PC-3 (cell line): ENCODE data around the gene RINT1. TPM values are rescaled to one million over a fixed set of nuclear protein-coding genes. Genes with fewer than 3 reads are reported as not detected.

Experiments used
- ATAC-seq: fragments of 200-7000 bp; cut with Tn5 transposase; 2 replicates; pipeline ENCODE4 v1.9.1; 2020; ENCODE audit warnings: mild to moderate bottlenecking, moderate library complexity
- BruUV-seq: library from RNA; stranded (reverse); fragments of 400-500 nt; replicated peaks from 2 replicates; lab custom pipeline; 2021; lab: Mats Ljungman, UMichigan
- CTCF ChIA-PET: fragments of 300-600 bp; sonication (Branson Sonifier 250); formaldehyde crosslinking; loops from one replicate; lab custom pipeline; 2022; ENCODE audit warnings: antibody characterized with exemption; lab: Charles Lee
- POLR2A ChIA-PET: fragments of 300-600 bp; sonication (Branson Sonifier 250); formaldehyde crosslinking; loops from one replicate; lab custom pipeline; 2022; ENCODE audit warnings: antibody characterized with exemption; ENCODE audit not compliant: unreplicated experiment; lab: Charles Lee
- DNase-seq: peaks from one replicate; pipeline ENCODE4 v3.0.0-alpha.2; 2015
- H2AFZ ChIP-seq: fragments of 300-600 bp; sonication (generic); 2 replicates; pipeline ENCODE4 v1.6.0; 2016; ENCODE audit warnings: antibody characterized with exemption, low read length
- H3F3A ChIP-seq: fragments of 300-600 bp; sonication (generic); one replicate; pipeline ENCODE4 v1.6.0; 2017; ENCODE audit warnings: antibody characterized with exemption, low read length, control low read depth, mild to moderate bottlenecking; ENCODE audit not compliant: unreplicated experiment
- H3K27ac ChIP-seq: fragments of 300-600 bp; sonication (generic); 2 replicates; pipeline ENCODE4 v1.5.1; 2016; ENCODE audit warnings: mild to moderate bottlenecking, low read length
- H3K27me3 ChIP-seq: fragments of 300-600 bp; sonication (generic); 2 replicates; pipeline ENCODE4 v1.6.1; 2016; ENCODE audit warnings: low read length, mixed read lengths
- H3K36me3 ChIP-seq: fragments of 300-600 bp; sonication (generic); 2 replicates; pipeline ENCODE4 v1.6.1; 2016; ENCODE audit warnings: low read depth, mixed run types, low read length, mixed read lengths
- H3K4me1 ChIP-seq: fragments of 300-600 bp; sonication (generic); 2 replicates; pipeline ENCODE4 v1.5.1; 2016; ENCODE audit warnings: low read length; ENCODE audit not compliant: insufficient read depth
- H3K4me2 ChIP-seq: fragments of 300-600 bp; sonication (generic); 2 replicates; pipeline ENCODE4 v1.6.0; 2016; ENCODE audit warnings: low read length
- H3K4me3 ChIP-seq: fragments of 300-600 bp; sonication (generic); 2 replicates; pipeline ENCODE4 v1.5.1; 2016; ENCODE audit warnings: mild to moderate bottlenecking, low read length, mixed read lengths
- H3K79me2 ChIP-seq: fragments of 300-600 bp; sonication (generic); 2 replicates; pipeline ENCODE4 v1.6.1; 2017; ENCODE audit warnings: low read length, mixed read lengths
- H3K9ac ChIP-seq: fragments of 300-600 bp; sonication (generic); 2 replicates; pipeline ENCODE4 v1.6.0; 2016; ENCODE audit warnings: mild to moderate bottlenecking, low read length
- H3K9me2 ChIP-seq: fragments of 300-600 bp; sonication (generic); replicated peaks from 2 replicates; pipeline ENCODE4 v1.6.1; 2016; ENCODE audit warnings: mixed run types, low read length, mixed read lengths
- H3K9me3 ChIP-seq: fragments of 300-600 bp; sonication (generic); 2 replicates; pipeline ENCODE4 v1.6.1; 2016; ENCODE audit warnings: low read length, mixed read lengths
- H4K20me1 ChIP-seq: fragments of 300-600 bp; sonication (generic); 2 replicates; pipeline ENCODE4 v1.6.1; 2016; ENCODE audit warnings: low read length, mixed read lengths
- EZH2 ChIP-seq: fragments of 300-600 bp; sonication (generic); IDR thresholded peaks from one replicate; pipeline ENCODE4 v1.6.1; 2017; ENCODE audit warnings: antibody characterized with exemption, mild to moderate bottlenecking, low read length; ENCODE audit not compliant: unreplicated experiment
- EZH2phosphoT487 ChIP-seq: fragments of 300-600 bp; sonication (generic); IDR thresholded peaks from 2 replicates; pipeline ENCODE4 v1.6.1; 2018; ENCODE audit warnings: mild to moderate bottlenecking, antibody characterized with exemption, low read length, borderline replicate concordance
- intact Hi-C: fragments of 100-400 bp; cut with micrococcal nuclease; formaldehyde crosslinking; loops from 2 replicates; pipeline ENCODE4 v1.9.0; 2023
- total RNA-seq: library from RNA; depleted of rRNA; stranded (reverse); fragments of >200 nt; gene quantifications from 2 replicates; pipeline ENCODE4 v1.2.3, GENCODE V29; 2014
- TF ChIP-seq, protein P1 (sequence below): fragments of 300-600 bp; sonication (generic); conservative IDR thresholded peaks from 2 replicates; pipeline ENCODE4 v1.5.1; 2017; ENCODE audit warnings: antibody characterized with exemption, low read depth, mild to moderate bottlenecking, low read length

The RINT1 gene
- total RNA-seq, 1 experiment from 2014 or later: 20.8 TPM

DNA sequence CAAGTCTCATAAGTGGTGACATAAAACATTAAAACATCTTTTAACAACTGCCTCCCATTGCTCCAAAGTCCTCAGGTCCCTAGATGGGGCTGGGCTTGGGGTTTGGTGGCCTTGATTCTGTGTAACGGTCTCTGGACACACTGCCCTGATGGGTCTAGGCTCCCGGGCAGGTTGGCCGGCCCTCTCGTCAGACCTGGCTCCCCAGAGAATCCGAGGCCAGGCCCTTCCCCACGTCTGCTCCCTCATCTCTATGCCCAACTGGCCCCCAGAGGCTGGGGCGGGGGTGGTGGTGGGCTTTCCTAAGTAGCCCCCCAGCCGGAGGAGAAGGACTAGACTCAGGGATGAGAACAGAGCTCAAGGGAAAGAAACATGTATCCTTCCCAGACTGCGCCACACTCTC, 80.8 kb downstream of the RINT1 start:
- H3K4me3 ChIP-seq: no peak overlapping the region
- H3K27me3 ChIP-seq: no peaks in the 10 kb centered on the region
- BruUV-seq: no TSS peak
- ChIA-PET POLR2A (no interaction called here), CTCF (no interaction called here)
- H3K4me2 ChIP-seq: no peak overlapping the region
- no peaks in the 10 kb centered on the region; the same call in 1 of the 2 replicates for H3K36me3 ChIP-seq
- no peaks in the 10 kb centered on the region for H3F3A ChIP-seq
- H3K27ac ChIP-seq: no peak overlapping the region
- intact Hi-C loops: no loop called here
- H2AFZ ChIP-seq: no peak overlapping the region
- no peaks in the 10 kb centered on the region for H3K9me3 ChIP-seq
- no peak overlapping the region for H3K9ac ChIP-seq
- no peaks in the 10 kb centered on the region for H3K79me2 ChIP-seq
- DNase-seq: no peak
- H3K9me2 ChIP-seq: no peaks in the 10 kb centered on the region
- peaks cover 3% of the 10 kb centered on the region; the same call in 1 of the 2 replicates for H3K4me1 ChIP-seq
- no peak for ATAC-seq
- no peaks in the 10 kb centered on the region for H4K20me1 ChIP-seq
- TF ChIP-seq EZH2phosphoT487: no peak
- TF ChIP-seq, protein P1, sequence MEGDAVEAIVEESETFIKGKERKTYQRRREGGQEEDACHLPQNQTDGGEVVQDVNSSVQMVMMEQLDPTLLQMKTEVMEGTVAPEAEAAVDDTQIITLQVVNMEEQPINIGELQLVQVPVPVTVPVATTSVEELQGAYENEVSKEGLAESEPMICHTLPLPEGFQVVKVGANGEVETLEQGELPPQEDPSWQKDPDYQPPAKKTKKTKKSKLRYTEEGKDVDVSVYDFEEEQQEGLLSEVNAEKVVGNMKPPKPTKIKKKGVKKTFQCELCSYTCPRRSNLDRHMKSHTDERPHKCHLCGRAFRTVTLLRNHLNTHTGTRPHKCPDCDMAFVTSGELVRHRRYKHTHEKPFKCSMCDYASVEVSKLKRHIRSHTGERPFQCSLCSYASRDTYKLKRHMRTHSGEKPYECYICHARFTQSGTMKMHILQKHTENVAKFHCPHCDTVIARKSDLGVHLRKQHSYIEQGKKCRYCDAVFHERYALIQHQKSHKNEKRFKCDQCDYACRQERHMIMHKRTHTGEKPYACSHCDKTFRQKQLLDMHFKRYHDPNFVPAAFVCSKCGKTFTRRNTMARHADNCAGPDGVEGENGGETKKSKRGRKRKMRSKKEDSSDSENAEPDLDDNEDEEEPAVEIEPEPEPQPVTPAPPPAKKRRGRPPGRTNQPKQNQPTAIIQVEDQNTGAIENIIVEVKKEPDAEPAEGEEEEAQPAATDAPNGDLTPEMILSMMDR: no peak
- no peak for TF ChIP-seq EZH2

DNA sequence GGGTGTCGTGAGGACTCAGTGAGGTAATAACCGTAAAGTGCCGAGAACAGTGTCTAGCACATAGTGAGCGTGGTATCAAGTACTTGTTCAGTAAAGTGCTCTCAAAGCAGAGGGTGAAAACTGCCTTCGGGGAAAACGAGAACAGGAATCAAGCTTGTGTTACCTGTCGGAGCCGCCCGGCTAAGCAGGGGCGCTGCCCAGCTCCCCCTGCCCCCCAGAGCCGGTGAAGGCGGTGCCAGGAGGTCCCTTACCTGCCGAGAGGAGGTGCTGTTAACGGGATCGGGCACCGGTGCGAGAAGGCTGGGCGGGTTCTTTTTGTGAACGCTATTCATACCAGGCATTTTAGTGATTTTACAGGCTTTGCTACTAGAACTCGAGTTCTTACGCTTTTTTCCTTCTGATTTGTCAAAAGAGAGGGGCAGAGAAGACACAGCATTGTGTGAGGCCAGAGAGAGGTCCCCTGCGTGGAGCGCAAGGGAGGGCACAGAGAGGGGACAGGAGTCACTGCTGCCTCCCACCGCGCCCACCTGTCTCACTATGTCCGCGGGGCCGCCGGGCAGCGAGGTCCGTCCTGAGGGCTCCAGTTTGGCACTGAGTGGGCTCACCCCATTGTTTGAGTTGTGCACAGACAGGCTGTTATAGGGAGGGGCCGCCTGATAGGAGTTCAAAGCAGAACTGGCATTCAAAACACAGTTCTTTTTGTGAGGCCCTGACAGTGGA, 81.8 kb downstream of the RINT1 start:
- no peak for TF ChIP-seq EZH2
- TF ChIP-seq, protein P1: no peak
- no peak for TF ChIP-seq EZH2phosphoT487
- no peak overlapping the region for H3K9ac ChIP-seq
- no peak overlapping the region for H3K4me2 ChIP-seq
- peaks cover 3% of the 10 kb centered on the region; the same call in 1 of the 2 replicates for H3K4me1 ChIP-seq
- no peak for ATAC-seq
- H4K20me1 ChIP-seq: no peaks in the 10 kb centered on the region
- H3K36me3 ChIP-seq: no peaks in the 10 kb centered on the region; the same call in 1 of the 2 replicates
- H3K27me3 ChIP-seq: no peaks in the 10 kb centered on the region
- H3F3A ChIP-seq: no peaks in the 10 kb centered on the region
- intact Hi-C loops: no loop called here
- ChIA-PET CTCF (no interaction called here), POLR2A (interaction anchor here (0.6 kb wide), 1 partner anchor 518 kb away, joined by 3 read pairs; no protein-coding TSS in a partner anchor)
- H3K9me2 ChIP-seq: no peaks in the 10 kb centered on the region
- no peaks in the 10 kb centered on the region for H3K9me3 ChIP-seq
- no peaks in the 10 kb centered on the region for H3K79me2 ChIP-seq
- no peak overlapping the region for H3K4me3 ChIP-seq
- DNase-seq: no peak
- no TSS peak for BruUV-seq
- H2AFZ ChIP-seq: no peak overlapping the region
- H3K27ac ChIP-seq: no peak overlapping the region

DNA sequence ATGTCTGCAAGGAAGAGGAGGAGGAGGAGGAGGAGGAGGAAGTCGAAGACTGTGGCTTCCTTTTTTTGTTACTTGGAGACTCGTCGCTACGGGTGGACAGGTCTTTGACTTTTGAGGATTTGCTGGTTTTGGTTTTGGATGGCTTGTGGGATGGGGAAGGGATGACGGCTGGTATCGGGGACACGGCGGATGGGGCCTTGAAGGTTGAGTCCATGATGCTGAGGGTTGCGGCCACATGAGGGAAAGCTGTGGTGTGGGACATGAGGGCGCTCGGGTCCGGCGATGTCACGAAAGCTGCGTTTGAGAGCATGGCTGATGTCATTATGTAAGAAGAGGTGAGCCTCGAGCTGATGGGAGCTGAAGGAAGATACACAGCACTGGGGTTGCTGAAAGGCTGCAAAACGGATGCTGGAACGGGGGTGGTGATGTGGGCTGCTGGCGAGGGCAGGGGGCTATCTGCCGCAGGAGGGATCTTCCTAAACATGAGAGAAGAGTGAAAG, 82.4 kb downstream of the RINT1 start:
- no peaks in the 10 kb centered on the region for H4K20me1 ChIP-seq
- BruUV-seq: no TSS peak
- H3K9me3 ChIP-seq: no peaks in the 10 kb centered on the region
- H3K79me2 ChIP-seq: no peaks in the 10 kb centered on the region
- no peak overlapping the region for H3K4me2 ChIP-seq
- H3K4me3 ChIP-seq: no peak overlapping the region
- TF ChIP-seq EZH2phosphoT487 (no peak), EZH2 (no peak)
- TF ChIP-seq, protein P1: no peak
- no peaks in the 10 kb centered on the region for H3F3A ChIP-seq
- DNase-seq: no peak
- H3K27me3 ChIP-seq: no peaks in the 10 kb centered on the region
- H3K4me1 ChIP-seq: peaks cover 3% of the 10 kb centered on the region; the same call in 1 of the 2 replicates
- H3K27ac ChIP-seq: no peak overlapping the region
- no peaks in the 10 kb centered on the region for H3K9me2 ChIP-seq
- ChIA-PET POLR2A (no interaction called here), CTCF (no interaction called here)
- H2AFZ ChIP-seq: no peak overlapping the region
- no peak for ATAC-seq
- intact Hi-C loops: no loop called here
- H3K36me3 ChIP-seq: no peaks in the 10 kb centered on the region; the same call in 1 of the 2 replicates
- H3K9ac ChIP-seq: no peak overlapping the region
